ENCODE measurements around the gene CD52.

CD52 gene

GRCh38 chr1:26279456-26280332, 38.1 kb upstream of the CD52 start, which contains the start of gene SH3BGRL3 (continued):
- TF ChIP-seq KLF17 (tag by site-specific recombination; IDR thresholded peaks at IDR 0.05) (peak; percentile 45; the same call in 1 of the 2 replicates), KLF9 (tag by site-specific recombination; IDR thresholded peaks at IDR 0.05; ENCODE audit: low read depth) (peak; percentile 86), ZNF169 (tag by site-specific recombination; IDR thresholded peaks at IDR 0.05) (no peak), ZNF701 (tag by site-specific recombination; IDR thresholded peaks at IDR 0.05) (no peak), ZSCAN5A (tag by site-specific recombination; IDR thresholded peaks at IDR 0.05) (0 out of 2 replicates have a peak, but pooled peaks have one; percentile 46), ZBTB26 (tag by site-specific recombination; optimal IDR thresholded peaks at IDR 0.05) (peak; percentile 98), ZFHX2 (tag by site-specific recombination; conservative IDR thresholded peaks at IDR 0.05) (peak; percentile 71; the same call in 1 of the 2 replicates), REST (tag by site-specific recombination; IDR thresholded peaks at IDR 0.05) (no peak), SCRT1 (tag by site-specific recombination; IDR thresholded peaks at IDR 0.05; ENCODE audit: borderline replicate concordance) (no peak), ZNF140 (tag by site-specific recombination; IDR thresholded peaks at IDR 0.05) (no peak), KLF8 (tag by site-specific recombination; IDR thresholded peaks at IDR 0.05) (peak; percentile 96), ZNF341 (tag by site-specific recombination; IDR thresholded peaks at IDR 0.05; ENCODE audit: low read depth) (peak; percentile 96), ZNF843 (tag by site-specific recombination; IDR thresholded peaks at IDR 0.05) (0 out of 2 replicates have a peak, but pooled peaks have one; percentile 71), ZNF585B (tag by site-specific recombination; IDR thresholded peaks at IDR 0.05) (no peak), ZNF148 (tag by site-specific recombination; IDR thresholded peaks at IDR 0.05; ENCODE audit: borderline replicate concordance) (no peak), ZNF335 (tag by site-specific recombination; conservative IDR thresholded peaks at IDR 0.05) (peak; percentile 89), KLF16 (tag by site-specific recombination; IDR thresholded peaks at IDR 0.05) (peak; percentile 85), GLIS1 (tag by site-specific recombination; IDR thresholded peaks at IDR 0.05) (peak; percentile 88), ZNF629 (tag by site-specific recombination; IDR thresholded peaks at IDR 0.05) (no peak), TCF7L2 (IDR thresholded peaks at IDR 0.05; ENCODE audit: borderline replicate concordance, low read depth, low read length) (no peak), ZNF518A (tag by site-specific recombination; conservative IDR thresholded peaks at IDR 0.05; ENCODE audit: low read depth) (no peak), ZNF362 (tag by site-specific recombination; IDR thresholded peaks at IDR 0.05) (no peak)

Measured in HEK293 (cell line).